ENCODE measurements around the gene ST3GAL5. TPM values are rescaled to one million over a fixed set of nuclear protein-coding genes. Genes with fewer than 3 reads are reported as not detected.

ST3GAL5 gene
- total and polyA plus RNA-seq, 2 donors (not counting 1 experiment from before 2014, with no cell fraction given): 42.6 to 94.3 TPM

- POLR2A ChIA-PET: no interaction called here
- H3K9ac ChIP-seq (ENCODE audit: low read length): no peak overlapping the region
- no peak overlapping the region for H3K4me3 Mint-ChIP-seq
- peaks cover 0 to 4% of the 10 kb centered on the region in 2 donors for H3K4me1 ChIP-seq (ENCODE audit: control insufficient read depth in 2 of 2, insufficient read depth in 2 of 2, low read length in 2 of 2)
- ATAC-seq (ENCODE audit: low read depth): no peak
- H3K27ac Mint-ChIP-seq: no peak overlapping the region
- H3K9me3 Mint-ChIP-seq (ENCODE audit: insufficient read depth): no peaks in the 10 kb centered on the region
- no peak overlapping the region for H2AFZ ChIP-seq (ENCODE audit: insufficient read depth, low read depth, low read length, poor library complexity, severe bottlenecking)
- no peaks in the 10 kb centered on the region for H4K20me1 ChIP-seq (ENCODE audit: control insufficient read depth, insufficient read depth, low read length, poor library complexity, severe bottlenecking)
- CTCF ChIA-PET: no interaction called here
- intact Hi-C loops (cut with micrococcal nuclease): no loop called here
- DNase-seq: no peak
- H3K9me3 ChIP-seq (ENCODE audit: control extremely low read depth in 1 of 3, control insufficient read depth in 2 of 3, insufficient read depth in 1 of 3, low read length in 2 of 3): no peaks in the 10 kb centered on the region
- no peak overlapping the region for H3K4me2 ChIP-seq (replicated peaks; ENCODE audit: low read depth, low read length, poor library complexity, severe bottlenecking)
- no peaks in the 10 kb centered on the region for H3K27me3 Mint-ChIP-seq
- no peak overlapping the region for H3K4me3 ChIP-seq (ENCODE audit: control extremely low read depth in 1 of 5, extremely low read depth in 1 of 5, insufficient read depth in 1 of 5, low read depth in 2 of 5, low read length in 4 of 5)
- peaks cover 0 to 9% of the 10 kb centered on the region in 2 experiments for H3K36me3 ChIP-seq (replicated peaks in 1 of 2; ENCODE audit: control extremely low read depth in 1 of 2, control insufficient read depth in 1 of 2, extremely low read depth in 1 of 2, insufficient read depth in 2 of 2, low read length in 1 of 2)
- WGBS (ENCODE audit: insufficient coverage): no CpG with 5 or more reads among the region's 1 CpG
- no peaks in the 10 kb centered on the region for H3K79me2 ChIP-seq (ENCODE audit: control insufficient read depth, insufficient read depth, low read length)
- TF ChIP-seq CTCF (IDR thresholded peaks at IDR 0.05) (no peak), EZH2 (IDR thresholded peaks at IDR 0.05; ENCODE audit: borderline replicate concordance, insufficient read depth, low read depth, low read length, poor library complexity, severe bottlenecking) (no peak)
- no peaks in the 10 kb centered on the region for H3K27me3 ChIP-seq (replicated peaks in 1 of 4; ENCODE audit: control extremely low read depth in 1 of 4, control insufficient read depth in 3 of 4, insufficient read depth in 4 of 4, low read length in 3 of 4)
- no peak overlapping the region for H3K27ac ChIP-seq (ENCODE audit: low read length in 2 of 2)
- H3K4me1 Mint-ChIP-seq: peaks cover 8% of the 10 kb centered on the region
These were observed 17.1 kb upstream of the ST3GAL5 start for GRCh38 chr2:85905891-85906290.

- H3K4me2 ChIP-seq (replicated peaks; ENCODE audit: low read depth, low read length, poor library complexity, severe bottlenecking): no peak overlapping the region
- no peaks in the 10 kb centered on the region for H3K9me3 ChIP-seq (ENCODE audit: control extremely low read depth in 1 of 3, control insufficient read depth in 2 of 3, insufficient read depth in 1 of 3, low read length in 2 of 3)
- no peak overlapping the region for H2AFZ ChIP-seq (ENCODE audit: insufficient read depth, low read depth, low read length, poor library complexity, severe bottlenecking)
- TF ChIP-seq CTCF (IDR thresholded peaks at IDR 0.05) (no peak), EZH2 (IDR thresholded peaks at IDR 0.05; ENCODE audit: borderline replicate concordance, insufficient read depth, low read depth, low read length, poor library complexity, severe bottlenecking) (no peak)
- no peaks in the 10 kb centered on the region for H3K9me3 Mint-ChIP-seq (ENCODE audit: insufficient read depth)
- no peak overlapping the region for H3K4me3 ChIP-seq (ENCODE audit: control extremely low read depth in 1 of 5, extremely low read depth in 1 of 5, insufficient read depth in 1 of 5, low read depth in 2 of 5, low read length in 4 of 5)
- peaks cover 0 to 9% of the 10 kb centered on the region in 2 experiments for H3K36me3 ChIP-seq (replicated peaks in 1 of 2; ENCODE audit: control extremely low read depth in 1 of 2, control insufficient read depth in 1 of 2, extremely low read depth in 1 of 2, insufficient read depth in 2 of 2, low read length in 1 of 2)
- DNase-seq: no peak
- ChIA-PET CTCF (no interaction called here), POLR2A (no interaction called here)
- H3K27me3 ChIP-seq (replicated peaks in 1 of 4; ENCODE audit: control extremely low read depth in 1 of 4, control insufficient read depth in 3 of 4, insufficient read depth in 4 of 4, low read length in 3 of 4): no peaks in the 10 kb centered on the region
- no peak overlapping the region for H3K27ac ChIP-seq (ENCODE audit: low read length in 2 of 2)
- no peak for ATAC-seq (ENCODE audit: low read depth)
- H4K20me1 ChIP-seq (ENCODE audit: control insufficient read depth, insufficient read depth, low read length, poor library complexity, severe bottlenecking): no peaks in the 10 kb centered on the region
- intact Hi-C loops (cut with micrococcal nuclease): no loop called here
- H3K27ac Mint-ChIP-seq: no peak overlapping the region
- H3K9ac ChIP-seq (ENCODE audit: low read length): no peak overlapping the region
- H3K4me1 Mint-ChIP-seq: peaks cover 6% of the 10 kb centered on the region
- H3K4me1 ChIP-seq (ENCODE audit: control insufficient read depth in 2 of 2, insufficient read depth in 2 of 2, low read length in 2 of 2): no peaks in the 10 kb centered on the region
- 100% methylated on average over 2 of the region's 4 CpGs for WGBS (ENCODE audit: insufficient coverage)
- no peak overlapping the region for H3K4me3 Mint-ChIP-seq
- H3K27me3 Mint-ChIP-seq: no peaks in the 10 kb centered on the region
- H3K79me2 ChIP-seq (ENCODE audit: control insufficient read depth, insufficient read depth, low read length): no peaks in the 10 kb centered on the region
These were observed 16.4 kb upstream of the ST3GAL5 start for GRCh38 chr2:85905187-85905666.

Measured in B cell (primary cell).